HCT116 (cell line): ENCODE data around the gene TOMM70. TPM values are rescaled to one million over a fixed set of nuclear protein-coding genes. Genes with fewer than 3 reads are reported as not detected.
A peak's percentile ranks its signal among the peaks of the same experiment; 100 is the strongest.
"Not testable (repeated sequence)": the region's sequence is repeated elsewhere in the genome, so short reads cannot be mapped to it uniquely, and the experiment has no call there.

Experiments used
- ATAC-seq: fragments of 200-7000 bp; cut with Tn5 transposase; 2 replicates; pipeline ENCODE4 v1.9.1; 2020; ENCODE audit warnings: mild to moderate bottlenecking, moderate library complexity
- BruUV-seq: library from RNA; stranded (reverse); fragments of 400-500 nt; replicated peaks from 2 replicates; lab custom pipeline; 2021; lab: Mats Ljungman, UMichigan
- CTCF ChIA-PET: fragments of 300-600 bp; sonication (Branson Sonifier 250); formaldehyde crosslinking; loops from one replicate; lab custom pipeline; 2021; ENCODE audit warnings: antibody characterized with exemption; lab: Charles Lee
- POLR2A ChIA-PET: fragments of 300-600, 350-600 bp; sonication (Branson Sonifier 250); formaldehyde crosslinking; loops from one replicate; lab custom pipeline; 2021; ENCODE audit warnings: antibody characterized with exemption; lab: Charles Lee
- RAD21 ChIA-PET, 2 experiments: fragments of 300-600 bp; sonication (Branson Sonifier 250); formaldehyde crosslinking; loops; one replicate each; lab custom pipeline; 2023; ENCODE audit warnings: low total read pairs in 2 of 2; ENCODE audit not compliant: uncharacterized antibody in 2 of 2, unreplicated experiment in 2 of 2, low non-redundant PET in 1 of 2; lab: Charles Lee
- DNase-seq: peaks from one replicate; pipeline ENCODE4 v3.0.0-alpha.2; 2010; ENCODE audit warnings: low read depth, low spot score
- H2AFZ ChIP-seq: fragments of 200-600 bp; shearing (Covaris generic), sonication (generic); 2 replicates; pipeline ENCODE4 v1.6.1; 2017; ENCODE audit warnings: low read depth, mixed run types, mixed read lengths, antibody characterized with exemption, low read length; ENCODE audit not compliant: poor library complexity, severe bottlenecking
- H3K27ac ChIP-seq: 2 replicates; pipeline ENCODE4 v1.5.1; 2012; ENCODE audit warnings: low read depth, low read length
- H3K27me3 ChIP-seq: fragments of 200-600 bp; sonication (generic); 2 replicates; pipeline ENCODE4 v1.6.1; 2016; ENCODE audit warnings: mixed run types, low read length, mixed read lengths; ENCODE audit not compliant: insufficient read depth
- H3K36me3 ChIP-seq, 2 experiments: fragments of 200-500 bp in 1 of 2; fragments of 200-600 bp in 1 of 2; sonication (Bioruptor generic) in 1 of 2; sonication (generic) in 1 of 2; 2 replicates each; pipeline versions ENCODE4 v1.5.1 to v1.6.1; 2014 to 2016; ENCODE audit warnings: low read length in 2 of 2, inconsistent platforms in 1 of 2, mixed read lengths in 1 of 2, mixed run types in 1 of 2; ENCODE audit not compliant: insufficient read depth in 2 of 2, control insufficient read depth in 1 of 2
- H3K4me1 ChIP-seq, 2 experiments: fragments of 200-600 bp in 1 of 2; sonication (generic) in 1 of 2; 2 replicates each; pipeline versions ENCODE4 v1.5.1 to v1.6.1; 2012 to 2017; ENCODE audit warnings: low read length in 2 of 2, inconsistent platforms in 1 of 2, mild to moderate bottlenecking in 1 of 2, mixed read lengths in 1 of 2, mixed run types in 1 of 2, moderate library complexity in 1 of 2; ENCODE audit not compliant: insufficient read depth in 2 of 2, control insufficient read depth in 1 of 2
- H3K4me2 ChIP-seq: fragments of 200-600 bp; sonication (generic); 2 replicates; pipeline ENCODE4 v1.6.1; 2017; ENCODE audit warnings: mixed run types, low read length, mixed read lengths
- H3K4me3 ChIP-seq, 2 experiments: fragments of 200-600 bp in 1 of 2; sonication (generic) in 1 of 2; replicated peaks in 1 of 2; 2 replicates each; pipeline ENCODE4 v1.5.1; 2011 to 2016; ENCODE audit warnings: low read length in 2 of 2, control low read depth in 1 of 2, low read depth in 1 of 2, mild to moderate bottlenecking in 1 of 2, mixed read lengths in 1 of 2, mixed run types in 1 of 2
- H3K79me2 ChIP-seq: fragments of 200-600 bp; sonication (generic); 2 replicates; pipeline ENCODE4 v1.6.1; 2017; ENCODE audit warnings: mild to moderate bottlenecking, mixed run types, low read length, moderate library complexity, mixed read lengths; ENCODE audit not compliant: insufficient read depth
- H3K9ac ChIP-seq: fragments of 200-600 bp; sonication (generic); 2 replicates; pipeline ENCODE4 v1.6.1; 2016; ENCODE audit warnings: low read length, mixed read lengths
- H3K9me2 ChIP-seq: fragments of 200-600 bp; sonication (generic), shearing (Covaris generic); 2 replicates; pipeline ENCODE4 v1.6.1; 2017; ENCODE audit warnings: mixed run types, mild to moderate bottlenecking, moderate library complexity; ENCODE audit not compliant: insufficient read depth
- H3K9me3 ChIP-seq, 2 experiments: fragments of 200-500 bp in 1 of 2; fragments of 200-600 bp in 1 of 2; sonication (Bioruptor generic) in 1 of 2; sonication (generic) in 1 of 2; 2 replicates each; pipeline ENCODE4 v1.6.1; 2014 to 2017; ENCODE audit warnings: low read length in 2 of 2, mixed read lengths in 2 of 2, inconsistent platforms in 1 of 2, low read depth in 1 of 2, mild to moderate bottlenecking in 1 of 2, mixed run types in 1 of 2, moderate library complexity in 1 of 2; ENCODE audit not compliant: control insufficient read depth in 1 of 2, insufficient read depth in 1 of 2
- H4K20me1 ChIP-seq: fragments of 200-600 bp; sonication (generic), shearing (Covaris generic); 2 replicates; pipeline ENCODE4 v1.6.1; 2017; ENCODE audit warnings: mixed run types, mild to moderate bottlenecking, moderate library complexity; ENCODE audit not compliant: insufficient read depth
- CTCF ChIP-seq, 3 experiments: fragments of 200-600 bp in 1 of 3; sonication (generic) in 1 of 3; IDR thresholded peaks in 2 of 3; conservative IDR thresholded peaks in 1 of 3; 2 replicates each; pipeline ENCODE4 v1.5.1; 2012 to 2017; ENCODE audit warnings: low read depth in 2 of 3, low read length in 2 of 3, antibody characterized with exemption in 1 of 3, borderline replicate concordance in 1 of 3, control low read depth in 1 of 3, mild to moderate bottlenecking in 1 of 3, mixed read lengths in 1 of 3, mixed run types in 1 of 3, moderate library complexity in 1 of 3; ENCODE audit not compliant: insufficient read depth in 1 of 3
- FOSL1 ChIP-seq: IDR thresholded peaks from 2 replicates; pipeline ENCODE4 v1.6.1; 2012; ENCODE audit warnings: low read depth
- JUND ChIP-seq: IDR thresholded peaks from 2 replicates; pipeline ENCODE4 v1.6.1; 2012
- POLR2A ChIP-seq: IDR thresholded peaks from 2 replicates; pipeline ENCODE4 v1.7.0; 2011; ENCODE audit warnings: borderline replicate concordance; ENCODE audit not compliant: insufficient read depth, insufficient read length; ENCODE audit errors: extremely low read depth
- POLR2AphosphoS5 ChIP-seq: IDR thresholded peaks from 2 replicates; pipeline ENCODE4 v1.6.1; 2011; ENCODE audit warnings: mild to moderate bottlenecking, low read depth, low read length, moderate library complexity
- SIN3A ChIP-seq: IDR thresholded peaks from 2 replicates; pipeline ENCODE4 v1.6.1; 2012; ENCODE audit warnings: low read depth
- intact Hi-C: fragments of 100-400 bp; cut with micrococcal nuclease; formaldehyde crosslinking; loops from 2 replicates; pipeline ENCODE4 v1.10.0; 2022
- total RNA-seq: library from RNA; stranded (reverse); gene quantifications from one replicate; pipeline ENCODE4 v1.2.1, GENCODE V29; 2021; ENCODE audit not compliant: unreplicated experiment

TOMM70 gene
- total RNA-seq, 1 experiment from 2014 or later = 54.9 TPM

GRCh38 chr3:100338911-100339310 is 62.0 kb downstream of the TOMM70 start:
- intact Hi-C loops = loop anchor here (10.0 kb wide), 1 partner anchor 64 kb away; no protein-coding TSS in a partner anchor
- H2AFZ ChIP-seq = no peak overlapping the region
- TF ChIP-seq POLR2A (no peak), FOSL1 (no peak), CTCF (IDR thresholded peaks at IDR 0.05 in 2 of 3, conservative IDR thresholded peaks at IDR 0.05 in 1 of 3; ENCODE audit: borderline replicate concordance in 1 of 3, insufficient read depth in 1 of 3, low read depth in 2 of 3, low read length in 2 of 3) (no peak), POLR2AphosphoS5 (no peak), SIN3A (no peak), JUND (no peak)
- H3K27ac ChIP-seq = no peak overlapping the region
- ChIA-PET CTCF (no interaction called here), POLR2A (no interaction called here), RAD21 (no interaction called here)
- BruUV-seq = no TSS peak
- peaks cover 11% of the 10 kb centered on the region for H3K79me2 ChIP-seq
- no peaks in the 10 kb centered on the region for H4K20me1 ChIP-seq
- H3K4me1 ChIP-seq = peaks cover 7 to 17% of the 10 kb centered on the region in 2 experiments
- no peaks in the 10 kb centered on the region for H3K27me3 ChIP-seq
- no peaks in the 10 kb centered on the region for H3K9me3 ChIP-seq
- no peaks in the 10 kb centered on the region for H3K9me2 ChIP-seq
- no peak overlapping the region for H3K4me2 ChIP-seq
- no peak for DNase-seq
- H3K4me3 ChIP-seq = no peak overlapping the region
- H3K36me3 ChIP-seq = peaks cover 4 to 5% of the 10 kb centered on the region in 2 experiments; a peak in 2 of 4 replicates
- no peak overlapping the region for H3K9ac ChIP-seq
- ATAC-seq = no peak

GRCh38 chr3:100336229-100336628 is 64.7 kb downstream of the TOMM70 start:
- DNase-seq, CTCF ChIA-PET, H3K27me3 ChIP-seq, H3K36me3 ChIP-seq, RAD21 ChIA-PET, H3K9me3 ChIP-seq, ATAC-seq, H3K27ac ChIP-seq, H3K9me2 ChIP-seq, H4K20me1 ChIP-seq, H2AFZ ChIP-seq, BruUV-seq, H3K4me3 ChIP-seq, H3K9ac ChIP-seq: not testable (repeated sequence)
- Histone ChIP-seq H3K4me2 (peak overlapping the region; percentile 82; the same call in 1 of the 2 replicates), H3K4me1 (peaks cover 7 to 18% of the 10 kb centered on the region in 2 experiments), H3K79me2 (peaks cover 11% of the 10 kb centered on the region; the same call in 1 of the 2 replicates)
- POLR2A ChIA-PET = interaction anchor here (0.9 kb wide), 1 partner anchor 65 kb away, joined by 3 read pairs; the partner anchor contains the start of gene LNP1
- intact Hi-C loops = loop anchor here (10.0 kb wide), 1 partner anchor 61 kb away; no protein-coding TSS in a partner anchor
